Mammary epithelial cell (primary cell): ENCODE measurements around the gene EEF1G.

Source experiments
- EZH2 ChIP-seq: IDR thresholded peaks from 2 replicates; pipeline ENCODE4 v1.6.1; 2012; ENCODE audit warnings: low read length, inconsistent platforms, borderline replicate concordance
- TF ChIP-seq, protein P1 (sequence below), 2 donors: IDR thresholded peaks in 1 of 2; conservative IDR thresholded peaks in 1 of 2; 2 replicates each; pipeline ENCODE4 v1.5.1; 2011 to 2012; ENCODE audit warnings: inconsistent platforms in 2 of 2, low read length in 2 of 2, mild to moderate bottlenecking in 2 of 2, control low read depth in 1 of 2, low read depth in 1 of 2; ENCODE audit not compliant: insufficient read depth in 1 of 2; ENCODE audit errors: extremely low read depth in 1 of 2

DNA sequence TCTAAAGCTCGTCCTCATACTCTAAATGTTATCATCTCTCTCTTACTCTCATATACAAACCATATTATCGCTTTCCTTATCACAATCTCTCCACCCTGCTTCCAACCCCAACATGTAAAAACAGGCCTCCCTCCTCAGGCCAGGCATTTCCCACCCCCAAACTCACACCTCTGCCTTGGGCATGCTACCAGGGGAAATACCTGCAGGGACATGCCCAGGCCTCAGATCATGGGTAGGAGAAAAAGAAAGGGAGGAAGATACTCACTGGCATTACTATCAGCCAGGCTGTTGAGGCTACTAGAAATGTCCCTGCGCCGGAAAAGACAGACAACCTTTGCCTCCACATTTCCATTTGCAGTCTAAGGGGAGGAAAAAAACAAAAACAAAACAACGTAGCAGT lies 26.2 kb upstream of the EEF1G start:
- TF ChIP-seq, protein P1, sequence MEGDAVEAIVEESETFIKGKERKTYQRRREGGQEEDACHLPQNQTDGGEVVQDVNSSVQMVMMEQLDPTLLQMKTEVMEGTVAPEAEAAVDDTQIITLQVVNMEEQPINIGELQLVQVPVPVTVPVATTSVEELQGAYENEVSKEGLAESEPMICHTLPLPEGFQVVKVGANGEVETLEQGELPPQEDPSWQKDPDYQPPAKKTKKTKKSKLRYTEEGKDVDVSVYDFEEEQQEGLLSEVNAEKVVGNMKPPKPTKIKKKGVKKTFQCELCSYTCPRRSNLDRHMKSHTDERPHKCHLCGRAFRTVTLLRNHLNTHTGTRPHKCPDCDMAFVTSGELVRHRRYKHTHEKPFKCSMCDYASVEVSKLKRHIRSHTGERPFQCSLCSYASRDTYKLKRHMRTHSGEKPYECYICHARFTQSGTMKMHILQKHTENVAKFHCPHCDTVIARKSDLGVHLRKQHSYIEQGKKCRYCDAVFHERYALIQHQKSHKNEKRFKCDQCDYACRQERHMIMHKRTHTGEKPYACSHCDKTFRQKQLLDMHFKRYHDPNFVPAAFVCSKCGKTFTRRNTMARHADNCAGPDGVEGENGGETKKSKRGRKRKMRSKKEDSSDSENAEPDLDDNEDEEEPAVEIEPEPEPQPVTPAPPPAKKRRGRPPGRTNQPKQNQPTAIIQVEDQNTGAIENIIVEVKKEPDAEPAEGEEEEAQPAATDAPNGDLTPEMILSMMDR (conservative IDR thresholded peaks at IDR 0.05 in 1 of 2, IDR thresholded peaks at IDR 0.05 in 1 of 2; ENCODE audit: extremely low read depth in 1 of 2, insufficient read depth in 1 of 2, low read depth in 1 of 2, low read length in 2 of 2), result no peak
- no peak for TF ChIP-seq EZH2
